Endothelial cell (in vitro differentiated cells): ENCODE measurements around the gene ACTL7B. TPM values are rescaled to one million over a fixed set of nuclear protein-coding genes. Genes with fewer than 3 reads are reported as not detected.

ENCODE experiments used
- DNase-seq: peaks from one replicate; pipeline ENCODE4 v3.0.0; 2021; ENCODE audit warnings: low spot score
- H3K27ac Mint-ChIP-seq: one replicate; pipeline ENCODE4 v1.8.0; 2021; ENCODE audit warnings: mixed read lengths, inconsistent platforms; ENCODE audit not compliant: unreplicated experiment
- H3K27me3 Mint-ChIP-seq: one replicate; pipeline ENCODE4 v1.8.0; 2021; ENCODE audit warnings: mild to moderate bottlenecking, moderate library complexity, mixed read lengths, inconsistent platforms; ENCODE audit not compliant: unreplicated experiment
- H3K36me3 Mint-ChIP-seq: one replicate; pipeline ENCODE4 v1.8.0; 2021; ENCODE audit warnings: mild to moderate bottlenecking, low read depth, mixed read lengths, inconsistent platforms; ENCODE audit not compliant: unreplicated experiment
- H3K4me1 Mint-ChIP-seq: one replicate; pipeline ENCODE4 v1.8.0; 2021; ENCODE audit warnings: mild to moderate bottlenecking, mixed read lengths, inconsistent platforms; ENCODE audit not compliant: unreplicated experiment
- H3K4me3 Mint-ChIP-seq: one replicate; pipeline ENCODE4 v1.8.0; 2021; ENCODE audit warnings: mild to moderate bottlenecking, mixed read lengths, inconsistent platforms; ENCODE audit not compliant: unreplicated experiment
- H3K9me3 Mint-ChIP-seq: one replicate; pipeline ENCODE4 v1.8.0; 2021; ENCODE audit warnings: mixed read lengths, inconsistent platforms; ENCODE audit not compliant: unreplicated experiment
- CTCF ChIP-seq: fragments of 200-600 bp; sonication (generic); IDR thresholded peaks from one replicate; pipeline ENCODE4 v1.5.0; 2021; ENCODE audit warnings: antibody characterized with exemption; ENCODE audit not compliant: unreplicated experiment
- total RNA-seq: library from RNA; stranded (reverse); fragmentation: NEBNext Ultra II Directional; extraction: Animal tissue kit (Norgen Biotek cat#: 25700); gene quantifications from one replicate; pipeline ENCODE4 v1.2.1, GENCODE V29; 2021; ENCODE audit not compliant: unreplicated experiment

Gene ACTL7B
- total RNA-seq, 1 donor from 2014 or later = not detected

- Mint-ChIP-seq H3K27ac (no peak overlapping the region), H3K4me1 (peaks cover 11% of the 10 kb centered on the region), H3K27me3 (no peaks in the 10 kb centered on the region), H3K9me3 (no peaks in the 10 kb centered on the region), H3K36me3 (no peaks in the 10 kb centered on the region), H3K4me3 (no peak overlapping the region)
- TF ChIP-seq CTCF = no peak
- no peak for DNase-seq
These were observed 19.0 kb downstream of the ACTL7B start for GRCh38 chr9:108836781-108837180.

GRCh38 chr9:108836319-108836718, 19.5 kb downstream of the ACTL7B start:
- Mint-ChIP-seq H3K4me3 (no peak overlapping the region), H3K27me3 (no peaks in the 10 kb centered on the region)

GRCh38 chr9:108835831-108836230, 20.0 kb downstream of the ACTL7B start:
- TF ChIP-seq CTCF = no peak
- no peak overlapping the region for H3K27ac Mint-ChIP-seq
- no peak overlapping the region for H3K4me3 Mint-ChIP-seq
- no peaks in the 10 kb centered on the region for H3K27me3 Mint-ChIP-seq
- no peak for DNase-seq
- peaks cover 11% of the 10 kb centered on the region for H3K4me1 Mint-ChIP-seq
- H3K9me3 Mint-ChIP-seq = no peaks in the 10 kb centered on the region
- H3K36me3 Mint-ChIP-seq = peaks cover under 1% of the 10 kb centered on the region

More at GRCh38 chr9:108836319-108836718, 19.5 kb downstream of the ACTL7B start:
- no peak for TF ChIP-seq CTCF
- Mint-ChIP-seq H3K9me3 (no peaks in the 10 kb centered on the region), H3K4me1 (peaks cover 11% of the 10 kb centered on the region), H3K36me3 (no peaks in the 10 kb centered on the region), H3K27ac (no peak overlapping the region)
- no peak for DNase-seq

GRCh38 chr9:108834959-108835665, 20.7 kb downstream of the ACTL7B start:
- Mint-ChIP-seq H3K4me3 (no peak overlapping the region), H3K4me1 (peaks cover 17% of the 10 kb centered on the region), H3K36me3 (peaks cover 5% of the 10 kb centered on the region), H3K9me3 (no peaks in the 10 kb centered on the region), H3K27ac (no peak overlapping the region), H3K27me3 (no peaks in the 10 kb centered on the region)
- no peak for TF ChIP-seq CTCF
- DNase-seq = no peak

DNA sequence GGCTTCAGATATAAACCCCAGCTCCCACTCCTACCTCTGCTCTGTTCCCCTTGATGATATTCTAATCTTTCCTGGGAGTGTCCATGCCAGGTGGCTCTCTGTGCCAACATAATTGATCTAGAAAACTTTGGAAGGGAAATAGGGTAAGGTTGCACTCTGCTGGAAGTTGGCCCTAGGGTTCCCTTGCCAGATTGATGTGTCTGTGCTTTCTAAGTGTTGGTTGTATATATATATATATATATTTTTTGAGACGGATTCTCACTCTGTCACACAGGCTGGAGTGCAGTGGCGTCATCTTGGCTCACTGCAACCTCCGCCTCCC, 23.6 kb downstream of the ACTL7B start:
- H3K4me3 Mint-ChIP-seq = no peak overlapping the region
- no peak for TF ChIP-seq CTCF
- no peaks in the 10 kb centered on the region for H3K27me3 Mint-ChIP-seq
- H3K4me1 Mint-ChIP-seq = peaks cover 17% of the 10 kb centered on the region
- no peaks in the 10 kb centered on the region for H3K9me3 Mint-ChIP-seq
- peaks cover 5% of the 10 kb centered on the region for H3K36me3 Mint-ChIP-seq
- H3K27ac Mint-ChIP-seq = no peak overlapping the region
- DNase-seq = no peak
